ENCODE measurements around the gene P3H2.

Gene P3H2

DNA sequence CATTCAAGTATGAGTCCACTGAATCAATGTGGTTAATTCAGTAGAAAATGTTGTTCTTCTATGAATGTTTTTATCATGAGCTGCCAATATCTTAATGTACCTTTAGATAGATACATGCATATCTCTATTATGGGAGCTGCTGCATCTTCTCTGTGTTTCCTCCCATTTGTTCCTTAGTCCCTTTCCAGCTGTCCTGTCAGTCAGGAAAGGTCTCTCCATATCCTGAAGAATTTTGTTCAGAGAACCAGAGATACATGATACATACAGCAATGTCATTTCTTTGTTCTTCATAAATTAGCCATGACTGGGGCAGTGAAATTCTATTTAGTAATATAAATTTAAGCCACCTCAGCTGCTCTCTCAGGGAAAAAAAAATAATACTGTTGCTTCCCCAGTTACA lies 103.7 kb downstream of the P3H2 start:
- no peak for DNase-seq

DNA sequence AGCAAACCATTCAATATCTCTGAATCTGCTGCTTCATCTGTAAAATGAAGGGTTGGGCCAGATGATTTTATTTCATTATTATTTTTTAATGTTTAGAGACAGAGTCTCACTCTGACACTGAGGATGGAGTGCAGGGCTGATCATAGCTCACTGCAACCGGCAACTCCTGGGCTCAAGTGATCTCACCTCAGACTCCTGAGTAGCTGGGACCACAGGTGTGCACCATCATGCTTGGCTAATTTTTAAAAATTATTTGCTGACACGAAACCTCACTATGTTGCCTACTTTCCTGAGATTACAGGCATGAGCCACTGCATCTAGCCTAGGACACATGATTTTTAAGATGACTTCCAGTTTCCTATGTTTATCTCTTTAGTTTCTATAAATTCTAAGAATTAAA lies 105.8 kb downstream of the P3H2 start:
- DNase-seq = no peak

GRCh38 chr3:190013943-190014924 lies 106.5 kb downstream of the P3H2 start:
- no peak for DNase-seq

DNA sequence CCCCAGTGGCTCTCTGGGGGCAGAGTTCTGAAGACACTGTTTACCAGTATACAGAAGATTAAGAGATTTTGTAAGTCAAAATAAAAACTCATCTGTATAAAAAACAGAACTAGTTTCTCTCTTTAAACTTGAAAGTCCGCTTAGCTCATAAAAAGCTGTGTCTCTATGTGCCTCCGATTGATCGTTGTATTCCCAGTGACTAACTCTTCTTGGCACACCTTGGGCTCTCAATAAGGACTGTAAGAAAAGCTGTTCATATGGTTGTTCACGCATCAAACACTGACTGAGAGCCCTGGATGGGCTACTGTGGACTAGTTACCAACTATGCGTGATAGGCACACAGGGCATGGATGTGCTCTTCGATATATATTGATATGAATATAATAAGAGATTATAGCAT lies 107.9 kb downstream of the P3H2 start:
- no peak for DNase-seq

- no peak for DNase-seq
Observed at GRCh38 chr3:190012314-190012782, 108.3 kb downstream of the P3H2 start.

- no peak for DNase-seq
Observed at GRCh38 chr3:190010486-190010885, 110.2 kb downstream of the P3H2 start.

DNA sequence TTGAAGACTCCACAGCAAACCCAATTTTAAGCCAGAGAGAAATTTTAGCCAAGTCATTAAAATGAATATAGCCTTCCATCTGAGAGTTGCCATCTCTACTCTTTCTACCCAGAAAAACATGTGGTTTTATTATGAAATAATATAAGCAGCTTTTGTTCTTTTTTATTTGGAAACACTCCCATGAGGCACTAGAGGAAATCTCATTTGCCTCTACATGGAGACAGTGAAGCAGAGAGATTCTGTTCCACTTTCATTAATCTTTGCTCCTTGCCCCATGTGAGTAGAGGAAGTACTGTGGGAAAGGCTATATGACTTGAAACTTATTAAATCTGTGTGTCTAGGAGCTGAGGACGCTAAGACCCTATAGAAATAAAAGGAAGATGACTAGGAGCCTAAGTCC lies 111.1 kb downstream of the P3H2 start:
- DNase-seq = no peak

GRCh38 chr3:190008432-190008831 lies 112.3 kb downstream of the P3H2 start:
- no peak for DNase-seq

GRCh38 chr3:190005343-190006113 lies 115.2 kb downstream of the P3H2 start:
- no peak for DNase-seq

DNA sequence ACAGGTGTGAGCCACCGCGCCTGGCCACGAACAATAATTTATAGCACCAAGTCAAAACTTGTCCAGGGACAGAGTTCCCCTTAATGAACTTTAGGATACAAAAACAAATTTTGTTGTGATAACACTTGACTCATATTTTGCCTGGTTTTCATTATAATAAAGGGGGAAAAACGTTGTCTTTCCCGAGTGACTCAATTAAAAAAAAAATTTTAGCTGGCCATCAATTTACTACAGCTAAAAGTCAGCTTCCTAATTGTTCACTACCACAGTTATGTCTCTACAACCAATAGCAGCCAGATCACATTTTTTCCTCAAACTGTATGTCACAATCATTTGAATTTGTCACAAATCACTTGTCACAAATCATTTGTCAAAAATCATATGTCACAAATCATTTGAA lies 116.0 kb downstream of the P3H2 start:
- no peak for DNase-seq

DNA sequence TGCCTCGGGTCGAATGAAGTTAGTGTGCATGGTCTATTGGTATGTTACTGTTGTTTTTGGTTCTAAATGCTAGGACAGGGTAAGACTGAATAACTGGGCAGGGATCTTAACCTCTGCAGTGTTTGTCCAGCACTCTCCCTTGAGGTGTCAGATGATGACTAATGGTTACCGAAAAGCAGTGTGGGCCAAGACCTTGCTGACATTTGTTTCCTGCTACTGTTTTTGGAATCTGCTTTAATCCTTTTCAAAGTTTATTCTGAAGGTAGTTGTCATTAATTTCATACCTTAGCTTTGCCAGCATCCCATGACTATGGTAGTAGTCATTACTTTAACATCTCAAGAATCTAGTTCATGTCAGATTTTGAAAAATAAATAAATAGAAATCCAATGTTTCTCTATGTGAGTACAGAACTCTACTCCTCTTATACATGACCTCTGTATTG lies 117.0 kb downstream of the P3H2 start:
- peak; percentile 12 for DNase-seq

- no peak for DNase-seq
Observed at GRCh38 chr3:190003068-190003467, 117.6 kb downstream of the P3H2 start.

- DNase-seq = no peak
Observed at GRCh38 chr3:190001426-190001825, 119.3 kb downstream of the P3H2 start.

- no peak for DNase-seq
Observed at GRCh38 chr3:190000861-190001196, 119.9 kb downstream of the P3H2 start.

DNA sequence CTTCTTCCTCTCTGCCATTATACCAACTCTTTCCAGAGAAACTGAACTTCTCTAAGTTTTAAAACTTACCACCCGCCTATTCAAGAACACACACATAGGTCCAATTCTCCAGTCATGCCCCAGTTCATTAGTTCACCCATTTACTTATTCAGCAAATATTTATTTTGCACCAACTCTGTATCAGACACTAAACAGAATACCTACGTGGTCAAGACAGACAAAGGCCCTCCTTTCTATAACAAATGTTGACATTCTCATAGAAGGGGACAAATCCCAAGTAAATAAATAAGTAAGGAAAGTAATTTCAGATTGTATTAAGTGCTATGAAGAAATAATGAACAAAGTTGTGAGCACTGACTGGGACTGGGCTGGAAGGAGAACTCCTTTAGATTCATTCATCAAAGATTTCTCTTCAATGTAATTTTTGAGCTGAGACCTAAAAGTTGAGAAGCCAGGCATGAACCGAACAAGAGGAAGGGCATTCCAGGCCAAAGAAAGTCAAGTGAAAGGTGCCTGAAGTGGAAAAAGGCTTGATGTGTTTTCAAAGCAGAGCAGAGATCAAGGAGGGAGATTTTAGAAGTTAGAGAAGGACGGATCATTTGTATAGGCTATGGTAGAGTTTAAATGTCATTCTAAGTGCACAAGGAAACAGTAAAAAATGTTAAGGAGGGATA lies 120.4 kb downstream of the P3H2 start:
- DNase-seq = no peak

DNA sequence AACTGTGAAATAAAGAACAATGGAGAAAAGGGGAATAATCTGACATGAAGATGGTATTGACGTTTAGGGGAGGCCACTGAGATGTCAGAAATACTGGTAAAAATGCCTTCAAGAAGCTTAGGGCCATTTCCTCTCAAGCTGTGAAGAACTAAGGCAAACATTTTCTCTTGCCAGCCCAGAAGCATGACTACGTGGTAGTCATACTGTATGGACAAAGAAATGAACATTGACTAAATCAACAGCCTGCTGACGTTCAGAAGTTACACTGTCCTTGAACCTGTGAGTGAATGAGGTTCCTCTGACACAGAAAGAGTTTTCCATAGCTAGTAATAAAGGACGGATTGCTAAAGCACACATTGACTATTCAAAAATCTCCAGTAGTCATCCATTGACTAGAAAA lies 121.0 kb downstream of the P3H2 start:
- DNase-seq = no peak

- DNase-seq = no peak
Observed at GRCh38 chr3:189995129-189995528, 125.6 kb downstream of the P3H2 start.

- DNase-seq = no peak
Observed at GRCh38 chr3:189990826-189991225, 129.9 kb downstream of the P3H2 start.

DNA sequence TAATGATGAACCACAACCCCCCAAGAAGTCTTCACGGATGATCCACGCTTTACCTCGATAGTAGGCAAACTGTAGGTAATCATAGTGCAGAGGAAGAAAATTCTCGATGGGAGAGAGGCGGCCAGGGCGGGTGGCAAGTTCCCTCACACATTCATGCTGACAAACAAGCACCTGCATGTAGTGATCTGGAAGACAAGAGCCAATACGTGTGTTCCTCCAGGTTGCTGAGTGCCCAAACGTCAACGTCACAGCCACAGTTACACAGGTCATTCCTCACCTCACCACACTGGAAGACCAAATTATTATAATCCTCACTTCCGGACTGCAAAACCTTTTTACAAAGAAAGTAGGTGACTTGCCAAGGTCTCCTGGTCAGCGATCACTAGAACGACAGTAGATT lies 131.8 kb downstream of the P3H2 start:
- no peak for DNase-seq

- no peak for DNase-seq
Observed at GRCh38 chr3:189988322-189988721, 132.4 kb downstream of the P3H2 start.

DNA sequence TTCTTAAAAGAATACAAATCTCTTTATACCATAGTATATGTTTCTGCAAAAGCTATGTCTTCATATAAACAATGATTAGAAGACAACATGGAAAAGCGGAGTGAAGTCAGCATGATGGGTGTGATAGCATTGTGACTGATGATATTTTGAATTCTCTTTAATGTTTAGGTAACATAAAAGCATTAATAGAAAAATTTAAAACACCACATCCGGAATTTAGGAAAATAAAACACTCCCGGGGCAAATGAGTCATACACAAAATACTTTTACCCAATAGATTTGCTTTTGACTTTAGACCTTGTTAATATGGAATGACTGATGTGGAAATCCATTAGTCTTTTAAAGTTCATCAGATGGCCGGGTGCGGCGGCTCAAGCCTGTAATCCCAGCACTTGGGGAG lies 134.7 kb downstream of the P3H2 start:
- DNase-seq = no peak

- no peak for DNase-seq
Observed at GRCh38 chr3:189983612-189984011, 137.1 kb downstream of the P3H2 start.

DNA sequence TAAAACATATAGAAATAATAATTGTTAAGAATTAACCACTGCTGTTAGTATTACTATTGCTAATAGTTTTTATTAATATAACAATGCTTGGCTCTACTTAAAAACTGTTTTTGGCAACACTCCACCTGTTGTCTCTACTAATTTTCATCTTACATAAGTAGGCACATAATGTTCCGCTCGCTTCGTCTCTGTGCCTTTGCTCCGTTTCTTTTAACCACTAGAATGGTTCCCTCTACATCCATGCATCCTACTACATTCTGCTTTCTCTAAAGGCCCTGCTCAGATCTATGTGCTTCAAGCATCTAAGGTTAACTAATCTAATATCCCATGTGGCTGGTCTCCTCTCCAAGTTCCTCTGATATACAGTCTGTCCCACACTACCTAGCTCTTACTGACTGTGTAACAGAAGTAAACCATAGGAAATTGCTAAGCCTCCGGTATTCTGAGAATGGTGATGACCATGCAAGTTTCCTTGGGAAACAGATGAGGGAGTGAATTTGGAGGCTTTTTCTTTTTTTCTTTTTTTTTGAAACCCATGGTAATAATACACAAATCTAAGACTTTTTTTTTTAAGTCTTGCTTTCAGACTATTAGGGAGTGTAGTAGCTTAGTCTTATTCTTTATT lies 138.3 kb downstream of the P3H2 start:
- DNase-seq = no peak
